ENCODE data around the gene SLC25A21.

The SLC25A21 gene

GRCh38 chr14:37122919-37123639, 49.3 kb downstream of the SLC25A21 start:
- Histone ChIP-seq H4K20me1 (ENCODE audit: low read depth, low read length) (no peaks in the 10 kb centered on the region), H3K9ac (ENCODE audit: low read length) (no peak overlapping the region), H3K36me3 (ENCODE audit: low read length) (no peaks in the 10 kb centered on the region), H2AFZ (ENCODE audit: low read depth, low read length, severe bottlenecking) (no peak overlapping the region), H3K4me3 (ENCODE audit: insufficient read depth, low read length, poor library complexity, severe bottlenecking) (no peak overlapping the region), H3K4me2 (ENCODE audit: low read depth, low read length, poor library complexity, severe bottlenecking) (no peak overlapping the region), H3K27ac (ENCODE audit: low read depth, low read length) (no peak overlapping the region), H3K9me3 (ENCODE audit: insufficient read depth, low read length) (no peaks in the 10 kb centered on the region; the same call in 1 of the 2 replicates), H3K79me2 (ENCODE audit: insufficient read depth, low read length) (no peaks in the 10 kb centered on the region), H3K27me3 (ENCODE audit: low read length) (no peaks in the 10 kb centered on the region), H3F3A (ENCODE audit: insufficient read depth) (no peaks in the 10 kb centered on the region), H3K9me2 (replicated peaks; ENCODE audit: insufficient read depth, low read length) (no peaks in the 10 kb centered on the region)
- TF ChIP-seq CTCF (IDR thresholded peaks at IDR 0.05; ENCODE audit: insufficient read depth, low read length, poor library complexity, severe bottlenecking) (no peak), EZH2phosphoT487 (conservative IDR thresholded peaks at IDR 0.05; ENCODE audit: low read length) (no peak)

GRCh38 chr14:37122288-37122687, 50.1 kb downstream of the SLC25A21 start:
- Histone ChIP-seq H3K4me3 (ENCODE audit: insufficient read depth, low read length, poor library complexity, severe bottlenecking) (no peak overlapping the region), H3K27ac (ENCODE audit: low read depth, low read length) (no peak overlapping the region), H3K36me3 (ENCODE audit: low read length) (no peaks in the 10 kb centered on the region), H3K9me3 (ENCODE audit: insufficient read depth, low read length) (no peaks in the 10 kb centered on the region; the same call in 1 of the 2 replicates), H3F3A (ENCODE audit: insufficient read depth) (no peaks in the 10 kb centered on the region), H3K27me3 (ENCODE audit: low read length) (no peaks in the 10 kb centered on the region), H4K20me1 (ENCODE audit: low read depth, low read length) (no peaks in the 10 kb centered on the region), H3K9ac (ENCODE audit: low read length) (no peak overlapping the region), H2AFZ (ENCODE audit: low read depth, low read length, severe bottlenecking) (no peak overlapping the region), H3K79me2 (ENCODE audit: insufficient read depth, low read length) (no peaks in the 10 kb centered on the region), H3K4me2 (ENCODE audit: low read depth, low read length, poor library complexity, severe bottlenecking) (no peak overlapping the region), H3K9me2 (replicated peaks; ENCODE audit: insufficient read depth, low read length) (no peaks in the 10 kb centered on the region)
- TF ChIP-seq EZH2phosphoT487 (conservative IDR thresholded peaks at IDR 0.05; ENCODE audit: low read length) (no peak), CTCF (IDR thresholded peaks at IDR 0.05; ENCODE audit: insufficient read depth, low read length, poor library complexity, severe bottlenecking) (no peak)

GRCh38 chr14:37118673-37119366, 53.6 kb downstream of the SLC25A21 start:
- no peaks in the 10 kb centered on the region for H3F3A ChIP-seq (ENCODE audit: insufficient read depth)
- H3K27ac ChIP-seq (ENCODE audit: low read depth, low read length) = no peak overlapping the region
- H3K36me3 ChIP-seq (ENCODE audit: low read length) = no peaks in the 10 kb centered on the region
- H3K9ac ChIP-seq (ENCODE audit: low read length) = no peak overlapping the region
- no peaks in the 10 kb centered on the region for H3K9me2 ChIP-seq (replicated peaks; ENCODE audit: insufficient read depth, low read length)
- no peaks in the 10 kb centered on the region for H3K27me3 ChIP-seq (ENCODE audit: low read length)
- no peaks in the 10 kb centered on the region for H4K20me1 ChIP-seq (ENCODE audit: low read depth, low read length)
- no peak for TF ChIP-seq EZH2phosphoT487 (conservative IDR thresholded peaks at IDR 0.05; ENCODE audit: low read length)
- no peak for TF ChIP-seq CTCF (IDR thresholded peaks at IDR 0.05; ENCODE audit: insufficient read depth, low read length, poor library complexity, severe bottlenecking)
- no peak overlapping the region for H3K4me3 ChIP-seq (ENCODE audit: insufficient read depth, low read length, poor library complexity, severe bottlenecking)
- no peaks in the 10 kb centered on the region for H3K79me2 ChIP-seq (ENCODE audit: insufficient read depth, low read length)
- no peaks in the 10 kb centered on the region; the same call in 1 of the 2 replicates for H3K9me3 ChIP-seq (ENCODE audit: insufficient read depth, low read length)
- H3K4me2 ChIP-seq (ENCODE audit: low read depth, low read length, poor library complexity, severe bottlenecking) = no peak overlapping the region
- H2AFZ ChIP-seq (ENCODE audit: low read depth, low read length, severe bottlenecking) = no peak overlapping the region

All from SU-DHL-6 (cell line).